Stimulated activated naive CD4-positive, alpha-beta T cell treated with Interleukin-2 at 50 U/mL for 16 hours (primary cell): ENCODE results near the gene TANGO6.
"Not testable (repeated sequence)": the region's sequence is repeated elsewhere in the genome, so short reads cannot be mapped to it uniquely, and the experiment has no call there.

Experiments
- DNase-seq: peaks from one replicate; lab custom pipeline; 2025; lab: John Stamatoyannopoulos, UW

Gene TANGO6

DNA sequence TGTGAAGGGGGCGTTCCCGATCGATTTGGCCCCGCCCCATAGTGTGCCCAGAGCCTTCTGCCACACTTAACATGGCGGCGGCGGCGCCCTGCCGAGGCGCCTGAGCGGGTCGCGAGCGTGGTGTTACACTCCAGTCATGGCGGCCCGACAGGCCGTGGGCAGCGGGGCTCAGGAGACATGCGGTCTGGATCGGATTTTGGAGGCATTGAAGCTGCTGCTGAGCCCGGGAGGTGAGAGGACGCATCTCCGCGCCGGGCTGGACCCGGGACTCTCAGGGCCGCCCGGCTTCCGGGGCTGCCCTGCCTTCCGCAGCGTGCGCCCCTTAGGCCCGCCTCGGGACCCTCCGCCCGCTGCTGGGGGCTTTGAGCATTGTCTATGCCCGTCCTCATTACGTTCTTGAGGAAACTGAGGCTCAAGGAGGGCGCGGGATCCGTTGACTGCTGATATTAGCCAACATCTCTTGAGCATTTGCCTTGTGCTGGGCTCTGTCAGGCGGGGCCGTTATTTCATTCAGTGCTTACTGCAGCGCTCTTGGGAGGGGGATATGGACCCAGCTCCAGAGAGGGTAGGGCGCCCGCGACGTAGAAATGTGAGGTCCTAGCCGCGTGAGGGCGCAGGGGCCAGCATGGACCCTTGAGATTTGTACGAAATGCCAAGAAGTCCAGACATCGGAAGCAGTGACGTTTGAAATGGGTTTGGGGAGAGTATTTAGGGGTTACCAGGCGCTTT lies at the start of gene TANGO6:
TANGO6 (plus strand) TSS at position 50 of the 729 bp plus-strand sequence; CDS start at position 137, 87 bp downstream.
- peak; percentile 95 for DNase-seq

DNA sequence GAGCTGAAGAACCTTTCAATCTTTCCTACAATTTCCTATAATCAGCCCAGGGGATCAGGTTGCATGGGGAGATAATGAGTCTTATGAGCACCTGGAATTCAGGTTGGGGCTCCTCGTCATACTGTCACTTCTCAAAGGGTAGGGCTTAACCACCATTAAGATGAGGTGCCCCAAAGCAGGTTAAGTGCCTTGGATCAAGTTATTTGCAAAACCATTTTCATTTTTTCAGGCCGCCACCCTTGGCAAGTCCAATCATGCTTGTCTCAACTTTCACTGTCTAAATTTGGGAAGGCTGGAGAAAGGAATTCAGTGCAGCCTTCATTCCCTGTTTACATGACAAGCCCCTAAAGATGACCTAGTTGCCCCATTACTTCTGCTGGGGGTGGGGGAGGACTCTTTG lies 44.9 kb upstream of the TANGO6 start:
- no peak for DNase-seq

DNA sequence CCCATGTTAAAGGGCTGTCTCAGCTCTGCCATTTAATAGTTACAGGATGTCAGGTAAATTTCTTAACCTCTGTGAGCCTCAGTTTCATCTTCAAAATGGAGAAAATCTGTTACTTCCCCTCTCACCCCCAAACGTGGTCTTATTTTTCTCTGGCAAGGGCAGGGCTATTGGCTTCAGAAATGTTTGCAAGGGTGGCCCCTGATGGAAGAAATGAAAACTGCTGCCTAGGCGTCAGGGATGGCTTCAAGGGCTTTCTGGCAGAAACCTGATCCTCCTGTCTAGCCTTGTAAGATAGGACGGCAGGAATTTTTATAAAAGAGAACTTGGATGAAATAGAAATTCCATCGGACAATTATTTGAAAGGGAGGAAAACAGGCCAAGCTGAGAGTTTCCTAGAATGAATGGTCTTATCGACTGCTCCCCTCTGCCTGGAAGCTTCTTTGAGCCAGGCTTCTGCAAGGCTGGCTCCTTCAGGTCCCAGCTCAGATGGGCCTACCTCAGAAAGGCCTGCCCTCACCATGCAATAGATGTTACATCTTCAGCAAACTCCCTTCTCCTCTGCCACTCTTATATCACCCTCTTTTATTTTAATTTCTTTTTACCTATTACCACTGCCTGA lies 43.0 kb upstream of the TANGO6 start:
- DNase-seq, result peak; percentile 22

DNA sequence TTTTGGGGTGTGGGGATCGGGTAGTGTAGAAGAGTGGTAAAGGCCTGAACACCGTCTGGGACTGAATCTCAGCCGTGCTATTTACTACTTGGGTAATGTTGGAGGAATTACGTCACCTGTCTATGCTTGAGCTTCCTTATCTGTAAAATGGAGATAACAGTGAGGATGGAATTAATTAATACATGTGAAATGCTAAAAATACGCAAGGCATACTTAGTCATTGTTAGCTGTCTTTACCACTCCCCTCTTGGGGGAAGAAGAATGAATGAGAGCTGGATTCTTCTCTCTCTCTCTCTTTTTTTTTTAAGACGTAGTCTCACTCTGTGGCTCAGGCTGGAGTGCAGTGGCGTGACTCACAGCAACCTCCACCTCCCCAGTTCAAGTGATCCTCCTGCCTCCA lies 41.1 kb upstream of the TANGO6 start:
- DNase-seq, result no peak

DNA sequence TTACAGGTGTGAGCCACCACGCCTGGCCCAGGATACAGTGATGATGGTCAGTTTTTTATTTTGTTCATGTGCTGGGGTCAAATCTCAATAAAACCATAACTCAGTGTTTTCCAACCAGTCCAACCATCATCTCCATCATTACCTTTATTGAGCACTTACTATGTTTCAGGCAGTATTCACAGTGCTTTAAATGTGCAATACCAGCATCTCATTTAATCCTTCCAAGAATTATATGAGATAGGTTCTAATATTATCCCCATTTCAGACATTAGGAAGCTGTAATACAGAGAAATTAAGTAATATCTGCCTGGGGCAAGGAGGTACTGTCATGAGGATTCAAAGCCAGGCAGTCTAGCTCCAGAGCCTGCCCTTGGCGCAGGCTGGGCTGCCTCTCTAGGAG lies 36.9 kb upstream of the TANGO6 start:
- DNase-seq, result no peak

DNA sequence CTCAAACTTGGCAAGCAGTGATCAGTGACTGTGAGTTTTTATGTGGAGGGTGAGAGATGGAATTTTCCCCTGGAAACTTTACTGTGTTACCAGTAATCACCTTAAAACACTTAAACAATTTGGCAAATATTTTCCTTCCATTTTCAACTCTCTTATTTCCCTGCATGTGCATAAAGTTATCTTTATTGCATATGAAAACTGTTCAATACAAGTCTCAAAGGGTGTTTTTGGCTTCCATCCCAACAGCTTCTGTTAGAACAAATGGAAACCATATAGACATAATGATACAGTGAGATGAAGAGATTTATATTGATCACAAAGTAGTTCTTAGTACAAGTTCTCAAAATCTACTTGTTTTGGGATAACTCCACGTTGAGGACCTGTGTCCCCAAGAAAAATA lies 36.4 kb upstream of the TANGO6 start:
- no peak for DNase-seq

DNA sequence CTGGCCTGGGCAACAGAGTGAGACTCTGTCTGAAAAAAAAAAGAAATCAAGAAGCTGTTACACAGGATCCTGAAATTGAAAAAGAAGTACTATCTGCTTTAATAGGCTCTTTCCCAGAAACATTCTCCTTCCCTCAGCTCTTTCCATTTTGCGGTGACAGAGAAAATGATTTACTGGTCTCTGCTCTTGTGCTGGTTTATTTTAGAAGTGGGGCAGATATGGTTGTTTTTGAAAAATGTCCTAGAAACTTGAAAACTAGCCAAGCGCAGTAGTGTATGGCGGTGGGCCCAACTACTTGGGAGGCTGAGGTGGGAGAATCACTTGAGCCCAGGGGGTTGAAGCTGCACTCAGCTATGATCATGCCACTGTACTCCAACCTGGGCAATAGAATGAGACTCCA lies 28.8 kb upstream of the TANGO6 start:
- no peak for DNase-seq

DNA sequence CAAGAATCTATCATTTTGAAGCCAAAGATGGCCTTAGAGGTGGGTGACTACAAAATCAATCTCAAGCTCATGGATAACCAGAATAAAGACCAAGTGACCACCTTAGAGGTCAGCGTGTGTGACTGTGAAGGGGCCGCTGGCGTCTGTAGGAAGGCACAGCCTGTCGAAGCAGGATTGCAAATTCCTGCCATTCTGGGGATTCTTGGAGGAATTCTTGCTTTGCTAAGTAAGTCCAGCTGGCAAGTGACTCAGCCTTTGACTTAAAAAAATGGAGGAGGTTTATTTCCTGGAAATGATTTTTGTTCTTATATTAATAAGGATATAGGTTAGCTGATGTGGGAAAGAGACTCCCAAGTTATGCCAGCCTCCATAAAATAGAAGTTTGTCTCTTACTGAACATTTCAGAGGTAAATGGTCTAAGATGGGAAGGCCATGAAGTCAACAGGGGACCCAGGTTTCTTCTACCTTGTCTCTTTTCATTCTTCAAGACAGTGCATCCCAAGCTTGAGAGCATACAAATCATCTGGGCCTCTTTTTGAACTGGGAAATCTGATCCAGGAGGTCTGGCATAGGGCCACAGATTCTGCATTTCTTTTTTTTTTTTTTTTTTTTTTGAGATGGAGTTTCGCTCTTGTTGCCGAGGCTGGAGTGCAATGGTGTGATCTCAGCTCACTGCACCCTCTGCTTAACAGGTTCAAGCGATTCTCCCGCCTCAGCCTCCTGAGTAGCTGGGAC lies 19.8 kb upstream of the TANGO6 start:
- no peak for DNase-seq

DNA sequence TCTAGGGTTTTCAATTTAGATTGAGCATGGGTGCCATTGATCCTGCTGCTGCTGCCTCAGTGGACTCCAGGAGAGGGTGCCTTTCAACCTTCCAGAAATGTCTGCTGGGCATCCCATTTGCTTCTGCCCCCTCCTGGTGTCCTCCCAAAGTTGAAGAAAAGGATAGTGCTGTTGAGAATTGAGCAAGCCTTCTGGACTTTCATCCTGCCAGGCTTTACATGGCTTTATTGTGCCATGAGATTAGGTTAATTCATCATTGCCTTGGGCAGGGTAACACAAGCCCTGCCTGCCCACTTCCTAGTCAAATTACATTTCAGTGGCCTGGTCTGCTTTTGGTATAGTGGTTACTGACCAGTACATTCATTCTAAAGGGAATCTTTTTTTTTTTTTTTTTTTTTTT lies 17.9 kb upstream of the TANGO6 start:
- no peak for DNase-seq

DNA sequence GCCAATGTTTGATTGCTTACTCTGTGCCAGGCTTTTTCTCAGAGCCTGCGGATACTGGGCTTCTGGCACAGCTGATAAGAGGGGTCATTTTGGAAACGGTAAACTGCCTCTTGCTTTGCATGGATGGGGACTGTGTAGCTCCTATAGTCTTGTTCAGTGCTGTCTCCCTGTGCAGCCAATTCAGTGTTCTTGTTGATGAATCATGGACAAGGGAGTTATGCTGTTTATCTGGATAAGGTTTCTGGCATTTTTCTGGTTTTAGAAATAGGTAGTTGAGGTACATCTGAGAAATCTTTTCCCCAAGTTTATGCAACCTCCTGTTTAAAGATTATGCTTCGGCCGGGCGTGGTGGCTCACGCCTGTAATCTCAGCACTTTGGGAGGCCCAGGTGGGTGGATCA lies 16.7 kb upstream of the TANGO6 start:
- DNase-seq, result no peak

DNA sequence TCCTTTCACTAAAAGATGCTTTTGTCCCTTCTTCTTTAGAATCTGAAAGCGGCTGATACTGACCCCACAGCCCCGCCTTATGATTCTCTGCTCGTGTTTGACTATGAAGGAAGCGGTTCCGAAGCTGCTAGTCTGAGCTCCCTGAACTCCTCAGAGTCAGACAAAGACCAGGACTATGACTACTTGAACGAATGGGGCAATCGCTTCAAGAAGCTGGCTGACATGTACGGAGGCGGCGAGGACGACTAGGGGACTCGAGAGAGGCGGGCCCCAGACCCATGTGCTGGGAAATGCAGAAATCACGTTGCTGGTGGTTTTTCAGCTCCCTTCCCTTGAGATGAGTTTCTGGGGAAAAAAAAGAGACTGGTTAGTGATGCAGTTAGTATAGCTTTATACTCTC lies 10.1 kb upstream of the TANGO6 start:
- no peak for DNase-seq

DNA sequence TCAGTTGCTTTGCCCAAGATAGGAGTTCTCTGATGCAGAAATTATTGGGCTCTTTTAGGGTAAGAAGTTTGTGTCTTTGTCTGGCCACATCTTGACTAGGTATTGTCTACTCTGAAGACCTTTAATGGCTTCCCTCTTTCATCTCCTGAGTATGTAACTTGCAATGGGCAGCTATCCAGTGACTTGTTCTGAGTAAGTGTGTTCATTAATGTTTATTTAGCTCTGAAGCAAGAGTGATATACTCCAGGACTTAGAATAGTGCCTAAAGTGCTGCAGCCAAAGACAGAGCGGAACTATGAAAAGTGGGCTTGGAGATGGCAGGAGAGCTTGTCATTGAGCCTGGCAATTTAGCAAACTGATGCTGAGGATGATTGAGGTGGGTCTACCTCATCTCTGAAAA lies 8.8 kb upstream of the TANGO6 start:
- no peak for DNase-seq

DNA sequence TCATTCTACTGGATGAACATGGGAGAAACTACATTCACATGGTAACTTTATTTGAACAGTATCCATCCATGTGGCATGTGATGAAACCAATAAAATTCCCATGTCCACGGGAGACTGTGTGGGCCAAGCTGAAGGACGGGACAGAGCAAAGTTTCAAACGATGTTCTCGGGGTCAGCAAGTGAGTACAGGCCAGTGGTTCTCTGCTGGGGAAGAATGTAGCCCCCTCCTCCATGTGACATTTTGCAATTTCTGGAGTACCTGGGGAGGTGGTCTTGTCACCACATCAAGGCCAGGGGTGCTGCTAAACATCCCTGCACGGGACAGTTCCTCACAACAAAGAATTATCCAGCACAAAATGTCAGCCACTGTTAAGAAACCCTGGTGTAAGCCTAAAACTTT lies 7.4 kb upstream of the TANGO6 start:
- DNase-seq, result no peak

DNA sequence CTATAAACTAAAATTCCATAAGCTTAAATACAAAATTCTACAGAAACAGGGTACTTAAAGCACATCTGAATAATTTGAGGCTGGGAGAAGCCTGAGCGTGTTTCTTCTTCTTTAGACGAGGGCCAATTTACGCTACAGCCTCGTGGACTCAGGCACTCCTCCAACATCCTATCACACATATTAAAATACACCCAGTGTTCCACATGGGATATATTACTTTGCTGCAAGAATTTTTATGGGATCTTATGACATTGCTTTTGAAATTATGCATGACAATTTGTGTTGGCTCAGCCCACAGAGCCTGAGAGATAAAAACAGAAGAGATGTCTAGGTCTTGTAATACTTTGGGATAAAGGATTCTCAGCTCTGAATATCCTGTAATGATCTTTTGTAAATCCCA lies 3.5 kb upstream of the TANGO6 start:
- no peak for DNase-seq

DNA sequence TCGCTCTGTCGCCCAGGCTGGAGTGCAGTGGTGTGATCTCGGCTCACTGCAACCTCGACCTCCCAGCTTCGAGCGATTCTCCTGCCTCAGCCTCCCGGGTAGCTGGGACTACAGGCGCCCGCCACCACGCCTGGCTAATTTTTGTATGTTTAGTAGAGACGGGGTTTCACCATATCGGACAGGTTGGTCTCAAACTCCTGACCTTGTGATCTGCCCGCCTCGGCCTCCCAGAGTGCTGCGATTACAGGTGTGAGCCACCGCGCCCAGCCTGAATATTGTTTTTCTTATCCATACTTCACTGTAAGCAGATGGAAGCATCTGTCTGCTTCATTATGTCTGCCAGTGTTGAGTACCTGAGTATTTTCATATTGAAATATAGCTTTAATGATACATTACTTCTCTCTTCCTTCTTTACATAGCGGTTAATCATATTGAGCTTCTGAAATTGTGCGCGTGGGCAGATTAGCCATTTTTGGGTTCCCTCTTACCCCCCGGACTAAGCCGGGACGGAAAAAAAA lies 308 bp upstream of the TANGO6 start:
- not testable (repeated sequence) for DNase-seq

DNA sequence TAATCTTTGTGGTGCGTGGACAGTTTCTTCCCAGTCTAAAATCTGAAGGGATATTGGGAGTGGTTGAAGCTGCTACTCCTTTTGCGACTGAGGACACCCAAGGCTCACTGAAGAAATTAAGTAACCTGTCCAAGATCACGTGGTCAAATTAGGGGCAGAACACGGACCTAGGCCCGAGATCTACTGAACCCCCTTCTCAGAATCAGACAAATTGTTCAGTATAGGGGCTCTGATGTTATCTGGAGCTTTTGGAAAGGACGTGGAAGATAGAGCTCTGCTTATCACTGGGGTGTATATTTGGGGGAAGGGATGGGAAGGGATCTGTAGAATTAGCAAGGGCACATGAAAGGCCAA lies 857 bp downstream of the TANGO6 start:
- DNase-seq, result no peak

DNA sequence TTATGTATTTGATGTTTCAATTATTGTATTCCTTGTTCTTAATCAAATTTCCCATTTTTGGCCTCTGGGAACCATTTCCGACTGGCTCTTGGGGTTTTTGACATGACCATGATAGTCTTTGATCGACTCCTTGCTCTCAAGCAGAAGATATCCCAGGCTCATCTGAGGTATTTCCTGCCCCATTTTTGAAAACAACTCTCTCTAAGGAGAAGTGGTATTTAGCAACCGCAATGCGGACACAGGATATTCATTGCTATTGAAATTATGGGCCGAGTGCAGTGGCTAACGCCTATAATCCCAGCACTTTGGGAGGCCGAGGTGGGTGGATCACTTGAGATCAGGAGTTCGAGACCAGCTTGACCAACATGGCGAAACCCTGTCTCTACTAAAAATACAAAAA lies 5.5 kb downstream of the TANGO6 start:
- DNase-seq, result no peak

DNA sequence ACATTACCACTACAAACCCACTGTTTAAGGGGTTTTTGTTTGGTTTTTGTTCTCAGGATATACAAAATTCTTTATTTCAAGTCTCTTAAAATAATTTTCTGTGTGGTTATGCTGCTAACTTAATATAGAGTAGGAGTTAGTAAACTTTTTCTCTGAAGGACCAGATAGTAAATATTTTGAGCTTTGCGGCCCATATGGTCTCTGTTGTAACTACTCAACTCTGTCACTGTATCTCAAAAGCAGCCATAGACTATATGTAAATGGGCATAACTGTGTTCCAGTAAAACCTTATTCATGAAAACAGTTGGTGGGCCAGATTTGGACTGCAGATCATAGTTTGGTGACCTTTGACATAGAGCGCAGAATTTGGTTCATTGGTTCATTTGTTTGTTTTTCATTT lies 7.2 kb downstream of the TANGO6 start:
- DNase-seq, result no peak

DNA sequence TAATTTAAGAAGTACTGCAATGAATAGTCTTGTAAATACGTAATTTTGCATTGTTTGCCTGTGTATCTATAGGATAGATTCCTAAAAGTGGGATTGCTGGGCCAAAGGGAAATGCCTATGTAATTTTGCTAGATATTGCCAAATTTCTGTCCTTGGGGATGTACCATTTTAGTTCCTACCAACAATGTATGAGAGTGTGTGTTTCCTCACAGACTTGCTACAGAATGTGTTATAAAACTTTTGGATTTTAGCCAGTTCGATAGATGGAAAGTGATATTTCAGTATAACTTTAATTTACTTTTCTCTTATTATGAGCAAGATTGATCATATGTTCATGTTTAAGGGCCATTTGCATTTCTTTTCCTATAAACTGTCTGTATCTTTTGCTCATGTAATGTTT lies 8.3 kb downstream of the TANGO6 start:
- no peak for DNase-seq

DNA sequence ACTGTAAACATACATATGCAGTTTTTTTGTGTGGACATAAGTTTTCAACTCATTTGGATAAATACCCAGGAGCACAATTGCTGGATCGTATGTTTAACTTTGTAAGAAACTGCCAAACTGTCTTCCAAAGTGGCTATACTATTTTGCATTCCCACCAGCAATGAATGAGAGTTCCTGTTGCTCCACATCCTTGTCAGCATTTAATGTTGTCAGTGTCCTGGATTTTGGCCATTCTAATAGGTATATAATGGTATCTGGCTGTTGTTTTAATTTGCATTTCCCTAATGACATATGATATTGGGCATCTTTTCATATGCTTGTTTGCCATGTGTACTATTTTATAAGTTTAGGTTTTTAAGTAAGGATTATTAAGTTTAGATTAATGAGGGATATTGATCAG lies 14.1 kb downstream of the TANGO6 start:
- DNase-seq, result no peak

DNA sequence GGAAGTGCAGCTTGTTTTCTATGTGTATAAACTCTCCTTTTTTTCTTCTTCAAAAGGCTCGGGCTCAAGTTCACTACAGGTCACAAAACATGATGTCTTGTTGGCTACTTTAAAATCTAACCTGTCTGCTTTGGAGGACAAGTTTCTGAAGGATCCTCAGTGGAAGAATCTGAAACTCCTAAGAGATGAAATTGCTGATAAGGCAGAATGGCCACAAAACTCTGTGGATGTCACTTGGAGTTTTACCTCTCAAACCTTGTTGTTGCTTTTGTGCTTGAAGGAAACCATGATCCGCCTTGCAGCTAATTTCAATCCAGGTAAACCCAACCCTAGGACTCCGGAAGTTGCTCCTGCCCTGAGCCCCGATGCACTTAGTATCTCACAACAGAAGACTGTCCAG lies 16.5 kb downstream of the TANGO6 start:
- no peak for DNase-seq

DNA sequence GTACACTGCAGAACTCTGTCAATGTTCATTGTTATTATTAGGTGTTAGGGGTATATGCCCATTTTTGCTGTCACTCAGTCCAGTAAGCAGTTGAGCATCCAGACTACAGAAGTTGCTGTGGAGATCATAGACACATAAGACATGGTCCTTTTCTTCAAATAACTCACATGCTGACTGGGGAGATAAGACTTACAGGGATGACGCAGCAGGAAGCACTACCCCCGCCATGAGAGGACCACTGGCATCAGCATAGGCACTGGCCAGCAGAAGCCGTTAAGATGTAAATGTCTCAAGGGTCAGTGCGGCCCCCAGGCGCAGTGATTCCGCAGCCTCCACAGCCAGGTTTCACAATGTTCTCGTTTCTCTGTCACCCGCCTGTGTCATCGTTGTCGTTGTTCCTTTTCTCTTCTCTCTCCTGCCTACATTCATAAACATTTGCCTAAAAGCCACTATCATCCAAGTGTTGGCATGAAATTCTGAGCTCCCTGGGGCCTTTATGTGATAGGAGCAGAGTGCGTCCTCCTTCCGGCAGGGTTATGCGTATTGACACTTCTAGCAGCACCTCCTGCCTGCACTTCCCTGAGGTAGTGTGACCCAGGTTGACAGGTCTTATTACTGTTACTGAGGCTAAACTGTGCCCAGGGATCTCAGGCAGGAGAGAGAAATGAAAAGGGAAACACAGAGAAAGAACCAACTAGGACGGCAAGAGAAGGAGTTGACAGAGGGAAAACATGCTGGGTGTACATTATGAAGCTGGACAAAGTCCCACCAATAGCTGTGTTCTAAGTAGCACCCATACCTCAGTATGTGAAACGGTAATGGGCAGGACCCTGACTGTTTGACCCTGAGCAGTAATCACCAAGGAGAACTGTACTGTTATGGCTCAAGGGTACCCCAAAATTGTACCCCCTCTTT lies 17.9 kb downstream of the TANGO6 start:
- DNase-seq, result no peak
